ENCODE results near the gene DDX43.
"Not testable (repeated sequence)": the region's sequence is repeated elsewhere in the genome, so short reads cannot be mapped to it uniquely, and the experiment has no call there.

The DDX43 gene

GRCh38 chr6:73421534-73421933 lies 26.9 kb downstream of the DDX43 start:
- DNase-seq (ENCODE audit: low spot score in 2 of 2), result peak in 1 of 2 donors; percentile 39
- Mint-ChIP-seq H3K4me1 (peaks cover 20% of the 10 kb centered on the region), H3K36me3 (peaks cover 100% of the 10 kb centered on the region), H3K27ac (peak overlapping the region; percentile 73), H3K9me3 (no peaks in the 10 kb centered on the region), H3K4me3 (no peak overlapping the region)
- no peak for ATAC-seq

GRCh38 chr6:73435236-73435635 lies 40.6 kb downstream of the DDX43 start:
- no peak overlapping the region for H3K4me3 Mint-ChIP-seq
- no peaks in the 10 kb centered on the region for H3K9me3 Mint-ChIP-seq
- ATAC-seq (no peak), DNase-seq (ENCODE audit: low spot score in 2 of 2) (no peak)
- H3K27ac Mint-ChIP-seq, result no peak overlapping the region
- H3K36me3 Mint-ChIP-seq, result peaks cover 99% of the 10 kb centered on the region
- H3K4me1 Mint-ChIP-seq, result no peaks in the 10 kb centered on the region

- H3K27ac Mint-ChIP-seq, result peak overlapping the region; percentile 27
Observed at GRCh38 chr6:73443555-73443954, 48.9 kb downstream of the DDX43 start.

GRCh38 chr6:73451223-73452106 lies 56.8 kb downstream of the DDX43 start:
- DNase-seq (ENCODE audit: low spot score in 2 of 2) (peak; percentile 34 to 81), ATAC-seq (peak; percentile 70)
- peaks cover 22% of the 10 kb centered on the region for H3K4me1 Mint-ChIP-seq
- H3K36me3 Mint-ChIP-seq, result peaks cover 59% of the 10 kb centered on the region
- H3K4me3 Mint-ChIP-seq, result peak overlapping the region; percentile 93
- peak overlapping the region; percentile 89 for H3K27ac Mint-ChIP-seq
- H3K9me3 Mint-ChIP-seq, result no peaks in the 10 kb centered on the region

More at GRCh38 chr6:73443555-73443954, 48.9 kb downstream of the DDX43 start:
- Mint-ChIP-seq H3K4me3 (no peak overlapping the region), H3K9me3 (no peaks in the 10 kb centered on the region), H3K4me1 (peaks cover 41% of the 10 kb centered on the region), H3K36me3 (peaks cover 100% of the 10 kb centered on the region)
- DNase-seq (ENCODE audit: low spot score in 2 of 2) (no peak), ATAC-seq (no peak)

- ATAC-seq (peak; percentile 87), DNase-seq (ENCODE audit: low spot score in 2 of 2) (peak; percentile 62 to 92)
- Mint-ChIP-seq H3K9me3 (no peaks in the 10 kb centered on the region), H3K4me1 (peaks cover 22% of the 10 kb centered on the region), H3K4me3 (peak within 1 kb of the TSS; percentile 93), H3K27ac (peak within 1 kb of the TSS; percentile 89), H3K36me3 (peaks cover 52% of the 10 kb centered on the region)
Observed at GRCh38 chr6:73452107-73452461, 57.5 kb downstream of the DDX43 start, which contains the start of gene CGAS. Gene CGAS, minus strand, starts transcription at chr6:73452297. Its CDS starts 116 bp downstream, at chr6:73452181.

GRCh38 chr6:73455865-73456629 lies 61.4 kb downstream of the DDX43 start:
- H3K9me3 Mint-ChIP-seq, result no peaks in the 10 kb centered on the region
- peaks cover 24% of the 10 kb centered on the region for H3K4me1 Mint-ChIP-seq
- DNase-seq (ENCODE audit: low spot score in 2 of 2) (no peak), ATAC-seq (peak; percentile 74)
- no peak overlapping the region for H3K4me3 Mint-ChIP-seq
- H3K27ac Mint-ChIP-seq, result peak overlapping the region; percentile 0
- peaks cover 19% of the 10 kb centered on the region for H3K36me3 Mint-ChIP-seq

GRCh38 chr6:73459474-73459873 lies 64.8 kb downstream of the DDX43 start:
- peak overlapping the region; percentile 92 for H3K4me3 Mint-ChIP-seq
- peaks cover 31% of the 10 kb centered on the region for H3K36me3 Mint-ChIP-seq
- ATAC-seq; H3K9me3 Mint-ChIP-seq; DNase-seq (ENCODE audit: low spot score in 2 of 2): not testable (repeated sequence)
- peaks cover 24% of the 10 kb centered on the region for H3K4me1 Mint-ChIP-seq
- H3K27ac Mint-ChIP-seq, result peak overlapping the region; percentile 61

- H3K36me3 Mint-ChIP-seq, result peaks cover 37% of the 10 kb centered on the region
- peak overlapping the region; percentile 92 for H3K4me3 Mint-ChIP-seq
- H3K4me1 Mint-ChIP-seq, result peaks cover 24% of the 10 kb centered on the region
- DNase-seq (ENCODE audit: low spot score in 2 of 2), result no peak
- peak overlapping the region; percentile 61 for H3K27ac Mint-ChIP-seq
- no peak for ATAC-seq
- H3K9me3 Mint-ChIP-seq, result no peaks in the 10 kb centered on the region
Observed at GRCh38 chr6:73460056-73460455, 65.4 kb downstream of the DDX43 start.

- H3K36me3 Mint-ChIP-seq, result peaks cover 51% of the 10 kb centered on the region
- DNase-seq (ENCODE audit: low spot score in 2 of 2), result peak; percentile 58 to 86
- peak within 1 kb of the TSS; percentile 92 for H3K4me3 Mint-ChIP-seq
- peak within 1 kb of the TSS; percentile 98 for H3K27ac Mint-ChIP-seq
- no peaks in the 10 kb centered on the region for H3K9me3 Mint-ChIP-seq
- peaks cover 28% of the 10 kb centered on the region for H3K4me1 Mint-ChIP-seq
- ATAC-seq, result peak; percentile 96
Observed at GRCh38 chr6:73461537-73462350, 67.1 kb downstream of the DDX43 start, which contains the start of gene MTO1. Gene MTO1, plus strand, starts transcription at chr6:73461737. Its CDS starts 118 bp downstream, at chr6:73461855.

Measured in stimulated activated effector memory CD8-positive, alpha-beta T cell treated with anti-CD3 and anti-CD28 coated beads, Interleukin-12 subunit alpha, Interleukin-12 subunit beta, amount 100 ng/mL, for 72 hours (primary cell).